GM21526 (cell line): ENCODE measurements around the gene OSBPL6.
"Not testable (repeated sequence)": the region's sequence is repeated elsewhere in the genome, so short reads cannot be mapped to it uniquely, and the experiment has no call there.

Experiments used
- ATAC-seq: cut with Tn5 transposase; IDR thresholded peaks from one replicate; pipeline ENCODE4 v1.9.1; 2021; ENCODE audit warnings: moderate library complexity; ENCODE audit not compliant: unreplicated experiment, low FRiP score

Gene OSBPL6

GRCh38 chr2:178420463-178420999 is 226.2 kb downstream of the OSBPL6 start:
- ATAC-seq, result no peak

DNA sequence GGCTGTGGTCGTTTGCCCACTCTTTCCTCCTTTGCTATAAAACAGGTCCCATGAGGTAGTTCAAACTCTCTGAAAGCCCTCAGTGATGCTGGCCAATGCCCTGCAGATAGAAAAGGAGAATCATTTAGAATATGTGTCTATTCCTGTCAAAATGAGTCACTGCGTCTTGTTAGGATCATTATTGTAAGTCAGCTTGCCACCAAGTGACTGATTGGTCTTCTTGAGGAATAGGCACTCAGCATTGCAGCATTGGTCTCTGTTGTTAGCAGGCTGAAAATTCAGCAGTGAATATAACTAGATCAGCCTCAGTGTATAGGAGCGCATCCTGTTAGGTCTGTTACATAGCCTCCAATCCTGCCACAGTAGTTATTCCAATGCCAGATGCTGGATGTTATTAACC is 227.8 kb downstream of the OSBPL6 start:
- ATAC-seq, result no peak

DNA sequence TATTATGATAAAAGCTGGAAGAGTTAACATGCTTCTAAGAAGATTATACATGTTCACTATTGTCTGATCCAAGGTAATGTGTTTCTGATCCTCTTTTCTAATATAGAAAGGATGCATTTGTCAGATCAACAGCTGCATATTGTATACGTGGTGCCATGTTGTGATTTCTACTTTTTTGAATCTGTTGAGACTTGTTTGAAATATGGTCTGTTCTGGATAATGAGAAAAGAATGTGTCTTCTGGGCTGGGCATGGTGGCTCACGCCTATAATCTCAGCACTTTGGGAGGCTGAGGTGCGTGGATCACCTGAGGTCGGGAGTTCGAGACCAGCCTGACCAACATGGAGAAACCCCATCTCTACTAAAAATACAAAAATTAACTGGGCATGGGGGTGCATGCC is 229.4 kb downstream of the OSBPL6 start:
- ATAC-seq, result not testable (repeated sequence)

- no peak for ATAC-seq
Measured at GRCh38 chr2:178425255-178425827, 231.0 kb downstream of the OSBPL6 start.

GRCh38 chr2:178426388-178426787 is 232.1 kb downstream of the OSBPL6 start:
- ATAC-seq, result no peak

DNA sequence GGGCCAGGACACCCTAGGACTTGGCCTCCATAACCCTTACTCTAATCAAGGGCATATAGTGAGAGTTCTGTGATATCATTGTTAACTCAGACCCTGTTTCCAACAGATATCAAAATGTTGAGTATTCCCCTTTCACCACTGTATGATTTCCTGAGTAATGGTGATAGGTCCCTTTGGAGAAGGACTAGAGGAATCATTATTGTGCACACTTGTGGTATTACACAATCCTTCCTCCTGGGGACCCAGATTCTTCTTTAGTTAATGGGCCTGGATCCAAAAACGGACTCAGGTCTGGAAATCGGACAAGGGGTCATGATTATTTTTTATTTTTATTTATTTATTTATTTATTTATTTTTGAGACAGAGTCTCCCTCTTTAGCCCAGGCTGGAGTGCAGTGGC is 233.1 kb downstream of the OSBPL6 start:
- ATAC-seq, result no peak

GRCh38 chr2:178428396-178428806 is 234.1 kb downstream of the OSBPL6 start:
- no peak for ATAC-seq

GRCh38 chr2:178429336-178429735 is 235.0 kb downstream of the OSBPL6 start:
- no peak for ATAC-seq

DNA sequence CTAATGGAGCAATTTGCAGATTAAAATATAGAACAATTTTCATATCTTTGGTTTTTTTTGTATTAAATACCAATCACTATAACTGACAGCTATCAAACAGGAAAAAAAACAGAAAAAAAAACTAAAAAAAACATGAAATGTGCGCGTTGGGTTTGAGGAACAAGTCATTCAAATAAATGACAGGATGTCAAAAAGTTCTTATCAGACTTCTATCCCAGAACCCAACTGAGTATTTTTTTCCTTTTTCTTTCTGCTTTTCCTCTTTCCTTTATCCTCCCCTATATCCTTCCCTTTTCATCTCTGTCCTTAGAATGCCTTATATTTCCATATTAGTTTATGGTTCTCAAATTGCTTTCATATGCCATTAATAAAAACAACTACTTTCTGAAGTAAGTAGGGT is 242.3 kb downstream of the OSBPL6 start:
- ATAC-seq, result no peak

DNA sequence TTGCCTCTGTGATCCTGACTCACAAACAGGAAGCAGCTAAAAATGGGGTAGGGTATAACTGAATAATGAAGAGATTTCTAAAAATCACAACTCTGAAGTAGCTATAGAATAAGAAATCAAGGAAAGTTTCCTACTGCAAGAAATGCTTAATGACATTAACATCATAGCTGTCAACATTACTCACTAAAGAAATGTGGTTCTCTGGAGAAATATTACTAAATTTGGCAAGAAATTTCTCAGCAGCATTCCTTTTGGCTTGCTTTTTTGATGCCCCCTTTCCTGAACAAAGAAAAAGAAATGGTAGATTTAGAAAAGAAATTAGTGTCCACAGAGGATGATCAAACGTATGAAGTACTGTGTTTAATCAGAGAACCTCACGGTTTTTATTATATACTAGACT is 247.1 kb downstream of the OSBPL6 start:
- no peak for ATAC-seq

DNA sequence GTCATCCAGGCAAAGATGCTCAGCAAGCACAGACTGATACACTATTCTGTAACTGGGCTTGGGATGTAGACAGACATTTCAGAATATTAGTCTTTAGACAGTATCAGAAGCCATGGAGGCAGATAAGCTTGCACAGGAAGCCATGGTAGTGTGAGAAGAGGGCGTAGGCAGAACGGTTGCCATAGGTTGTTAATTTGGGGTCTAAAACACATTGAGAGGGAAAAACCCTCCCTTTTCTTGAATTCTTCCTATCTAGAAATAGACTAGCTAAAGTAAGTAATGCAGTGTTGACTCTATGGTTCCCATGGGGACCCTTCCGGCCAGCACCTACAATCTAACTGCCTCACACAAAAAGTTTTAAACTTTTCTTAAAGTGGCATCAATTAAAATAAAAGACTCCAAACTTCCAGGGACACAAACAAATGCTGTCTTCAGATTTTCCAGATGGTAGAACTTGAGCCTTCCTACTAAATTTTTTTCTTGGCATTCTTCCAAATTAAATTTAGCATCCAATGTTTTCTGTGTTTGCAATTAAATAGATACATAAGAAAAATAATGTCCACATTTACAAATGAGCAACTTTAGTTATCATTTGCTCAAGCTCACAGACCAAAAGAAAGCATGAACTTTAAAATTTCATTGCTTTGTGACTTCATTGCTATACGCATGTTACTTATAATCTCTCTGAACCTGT is 254.8 kb downstream of the OSBPL6 start:
- no peak for ATAC-seq

DNA sequence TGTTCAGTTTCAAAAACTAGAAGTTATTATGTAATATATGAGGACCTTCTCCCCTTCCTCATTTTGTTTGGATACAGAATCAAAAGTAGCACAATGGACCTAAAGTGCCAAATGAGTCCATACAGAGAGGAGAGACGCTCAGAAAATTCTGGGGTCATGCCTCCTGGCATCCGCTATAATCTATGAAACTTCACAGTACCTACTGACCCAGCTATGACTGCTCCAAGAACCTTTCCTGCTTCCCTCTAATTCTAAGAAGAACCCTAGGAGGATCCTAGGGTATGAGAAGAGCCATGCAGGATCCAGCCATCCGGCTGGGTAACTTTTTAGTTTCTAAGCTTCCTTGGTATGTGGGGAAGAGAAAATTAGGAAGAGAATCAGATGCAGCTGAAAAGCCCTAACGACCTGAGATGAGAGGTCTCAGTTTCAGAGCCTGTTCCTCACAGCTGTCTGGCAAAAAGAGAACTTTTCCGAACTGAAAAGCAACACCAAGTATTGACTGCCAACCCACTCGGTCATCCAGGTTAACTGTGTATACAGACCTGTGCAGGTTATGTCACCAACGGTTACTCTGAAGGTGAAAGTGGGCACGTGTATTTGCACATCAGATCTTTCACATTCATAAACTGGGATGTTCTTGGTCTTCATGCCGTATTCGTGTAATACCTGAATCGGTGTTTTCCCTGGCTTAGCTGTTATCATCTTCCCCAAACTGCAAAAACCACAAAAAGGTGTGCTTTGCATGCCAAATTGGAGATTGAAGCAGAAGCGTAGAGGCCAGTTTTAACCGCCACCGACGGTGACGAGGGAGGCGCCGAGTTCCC is 255.6 kb downstream of the OSBPL6 start:
- ATAC-seq, result peak; percentile 12

DNA sequence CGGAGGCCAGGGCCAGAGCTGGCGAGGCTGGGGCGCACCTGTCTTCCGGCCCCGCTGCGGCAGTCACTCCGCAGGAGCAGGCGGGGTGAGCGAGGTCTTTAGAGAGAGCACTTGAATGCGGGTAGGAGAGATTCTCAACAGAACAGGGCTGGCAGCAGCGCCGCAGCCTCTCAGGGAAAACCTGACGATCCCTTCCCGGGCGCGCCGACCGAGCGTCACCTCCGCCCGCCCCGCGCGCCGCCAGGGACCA is 256.1 kb downstream of the OSBPL6 start:
- ATAC-seq, result peak; percentile 52

DNA sequence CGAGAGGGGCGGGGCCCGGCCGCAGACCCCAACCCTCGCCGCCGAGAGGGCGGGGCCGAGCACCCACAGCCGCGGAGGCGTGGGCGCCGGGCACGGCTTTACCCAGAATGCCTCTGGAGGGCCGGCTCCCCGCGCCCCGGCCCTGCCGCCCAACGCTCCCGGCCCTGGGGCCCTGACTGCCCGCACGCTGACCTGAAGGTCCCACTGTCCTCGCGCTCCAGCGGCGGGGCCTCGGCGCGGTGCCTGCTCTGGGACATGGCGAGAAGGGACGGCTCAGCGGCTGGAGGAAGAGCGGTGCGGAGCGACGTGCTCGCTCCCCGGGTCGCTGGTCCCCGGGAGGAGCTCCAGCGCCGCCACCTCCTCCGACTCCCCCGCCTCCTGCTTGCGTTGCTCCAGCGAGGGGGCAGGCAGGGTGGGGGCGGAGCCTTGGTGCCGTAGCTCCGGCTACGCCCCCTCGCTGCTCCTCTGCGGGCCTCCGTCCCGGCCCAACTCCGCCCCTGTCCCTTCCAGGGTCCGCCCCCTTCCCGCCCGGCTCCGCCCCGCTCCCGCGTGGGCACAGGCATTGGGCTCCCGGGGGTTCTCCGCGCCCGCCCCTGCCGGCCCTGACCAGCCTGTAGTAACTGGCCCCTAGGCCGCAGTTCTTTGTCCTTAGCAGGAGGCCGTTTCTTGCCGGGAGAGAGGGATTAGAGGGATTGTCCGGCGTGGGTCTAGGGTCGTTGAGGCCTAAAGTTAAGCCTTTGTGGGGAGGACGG is 256.6 kb downstream of the OSBPL6 start, which contains the start of the genes PJVK and PRKRA:
Gene PJVK (plus strand): TSS at position 605 of the 752 bp plus-strand sequence. CDS start 2,032 bp downstream, outside the sequence.
Gene PRKRA (minus strand): TSS at position 402 of the 752 bp plus-strand sequence. CDS start 145 bp downstream, at position 257.
- ATAC-seq, result peak; percentile 77

GRCh38 chr2:178452334-178452733 is 258.0 kb downstream of the OSBPL6 start:
- no peak for ATAC-seq
